Testis (tissue), 3 donors: ENCODE measurements around the gene SYNPO. TPM values are rescaled to one million over a fixed set of nuclear protein-coding genes. Genes with fewer than 3 reads are reported as not detected.

Experiments
- DNase-seq: peaks from one replicate; pipeline ENCODE4 v3.0.0-alpha.2; 2019
- H3K27ac ChIP-seq, 2 donors: fragments of 200-600 bp; sonication (generic); one replicate each; pipeline ENCODE4 v1.5.1; 2019
- H3K27me3 ChIP-seq: fragments of 200-600 bp; sonication (generic); one replicate; pipeline ENCODE4 v1.5.1; 2019
- H3K36me3 ChIP-seq: fragments of 200-600 bp; sonication (generic); one replicate; pipeline ENCODE4 v1.5.1; 2017; ENCODE audit warnings: low read depth; ENCODE audit errors: missing control alignments
- H3K4me1 ChIP-seq: fragments of 200-600 bp; sonication (generic); one replicate; pipeline ENCODE4 v1.5.1; 2019
- H3K4me3 ChIP-seq, 2 donors: fragments of 200-600 bp; sonication (generic); one replicate each; pipeline ENCODE4 v1.5.1; 2017 to 2019
- H3K9me3 ChIP-seq: fragments of 200-600 bp; sonication (generic); one replicate; pipeline ENCODE4 v1.5.1; 2017
- CTCF ChIP-seq, 3 experiments: fragments of 450-650 bp in 2 of 3; fragments of 200-600 bp in 1 of 3; sonication (generic) in 1 of 3; IDR thresholded peaks; one replicate each; pipeline ENCODE4 v1.5.1; 2016 to 2019; ENCODE audit warnings: antibody characterized with exemption in 3 of 3, mild to moderate bottlenecking in 2 of 3, moderate library complexity in 1 of 3
- POLR2A ChIP-seq: fragments of 450-650 bp; IDR thresholded peaks from one replicate; pipeline ENCODE4 v1.6.1; 2017; ENCODE audit warnings: antibody characterized with exemption, mild to moderate bottlenecking, moderate library complexity
- WGBS, 2 donors: methylation state at CpG; one replicate each; pipeline ENCODE4 v1.1.5; 2018; 5-methylcytosine and 5-hydroxymethylcytosine counted together
- intact Hi-C: fragments of 100-400 bp; cut with DNase I; formaldehyde crosslinking; loops from one replicate; pipeline ENCODE4 v1.15.1; 2023; ENCODE audit warnings: low total_unique reads
- polyA plus RNA-seq: library from polyadenylated mRNA; stranded (reverse); fragments of 350-450 nt; fragmentation: Illumina TruSeq; extraction: RNeasy Lipid Tissue Mini Kit (QIAGEN cat#74804); gene quantifications from one replicate; pipeline ENCODE4 v1.2.3, GENCODE V29; 2014; ENCODE audit warnings: low read depth, low replicate concordance; ENCODE audit not compliant: insufficient read depth
- total RNA-seq, 2 donors: library from RNA; depleted of rRNA; stranded (reverse); fragments of >200 nt; gene quantifications; one replicate each; pipeline ENCODE4 v1.2.3, GENCODE V29; 2016

The SYNPO gene
- total and polyA plus RNA-seq, 3 donors from 2014 or later, result 49.1 to 53.2 (median 52.2) TPM

- Histone ChIP-seq H3K36me3 (no peaks in the 10 kb centered on the region), H3K4me3 (no peak overlapping the region), H3K27me3 (no peaks in the 10 kb centered on the region), H3K27ac (no peak overlapping the region), H3K4me1 (peaks cover 19% of the 10 kb centered on the region), H3K9me3 (no peaks in the 10 kb centered on the region)
- intact Hi-C loops, result no loop called here
- DNase-seq, result no peak
- 84 to 85% methylated on average over 3 of the region's 3 CpGs for WGBS, 2 donors
- TF ChIP-seq POLR2A (no peak), CTCF (IDR thresholded peaks at IDR 0.05) (no peak)
Observed at GRCh38 chr5:150663936-150664335, 23.5 kb downstream of the SYNPO start.

- no peak for DNase-seq
- no peaks in the 10 kb centered on the region for H3K27me3 ChIP-seq
- no peaks in the 10 kb centered on the region for H3K36me3 ChIP-seq
- no peak overlapping the region for H3K27ac ChIP-seq
- intact Hi-C loops, result no loop called here
- H3K4me3 ChIP-seq, result no peak overlapping the region
- no peaks in the 10 kb centered on the region for H3K9me3 ChIP-seq
- 71 to 88% methylated on average over 12 of the region's 12 CpGs for WGBS, 2 donors
- H3K4me1 ChIP-seq, result peaks cover 12% of the 10 kb centered on the region
- TF ChIP-seq CTCF (IDR thresholded peaks at IDR 0.05) (no peak), POLR2A (no peak)
Observed at GRCh38 chr5:150665044-150665443, 24.6 kb downstream of the SYNPO start.

GRCh38 chr5:150670275-150670947 lies 30.0 kb downstream of the SYNPO start:
- WGBS, 2 donors, result 55 to 78% methylated on average over 5 to 14 of the region's 14 CpGs
- DNase-seq, result no peak
- intact Hi-C loops, result no loop called here

GRCh38 chr5:150670948-150671310 lies 30.5 kb downstream of the SYNPO start:
- 34 to 37% methylated on average over 2 of the region's 2 CpGs for WGBS, 2 donors
- TF ChIP-seq CTCF (IDR thresholded peaks at IDR 0.05) (no peak), POLR2A (no peak)
- intact Hi-C loops, result no loop called here
- Histone ChIP-seq H3K4me3 (peak overlapping the region in 1 of 2 donors; percentile 67), H3K9me3 (no peaks in the 10 kb centered on the region), H3K36me3 (no peaks in the 10 kb centered on the region), H3K27me3 (no peaks in the 10 kb centered on the region), H3K4me1 (peaks cover 30% of the 10 kb centered on the region), H3K27ac (peak overlapping the region in 1 of 2 donors; percentile 79)
- no peak for DNase-seq

More at GRCh38 chr5:150670275-150670947, 30.0 kb downstream of the SYNPO start:
- no peak overlapping the region for H3K27ac ChIP-seq
- no peaks in the 10 kb centered on the region for H3K27me3 ChIP-seq
- peaks cover 28% of the 10 kb centered on the region for H3K4me1 ChIP-seq
- H3K9me3 ChIP-seq, result no peaks in the 10 kb centered on the region
- no peaks in the 10 kb centered on the region for H3K36me3 ChIP-seq
- no peak overlapping the region for H3K4me3 ChIP-seq
- TF ChIP-seq POLR2A (no peak), CTCF (IDR thresholded peaks at IDR 0.05) (no peak)
